Small intestine (tissue), 7 donors: ENCODE measurements around the gene LASP1NB.
A peak's percentile ranks its signal among the peaks of the same experiment; 100 is the strongest.

Experiments
- DNase-seq, 2 donors: peaks; one replicate each; pipeline versions ENCODE4 v3.0.0 to v3.0.0-alpha.2; 2013
- FAIRE-seq: peaks from 2 replicates; lab custom pipeline; 2012; peaks lifted over from hg19 to GRCh38; lab: Jason Lieb, UNC
- H3K27ac ChIP-seq, 3 donors: one replicate each; pipeline ENCODE4 v1.5.1; 2013; ENCODE audit warnings: low read length in 2 of 3, mild to moderate bottlenecking in 2 of 3, control low read depth in 1 of 3, inconsistent platforms in 1 of 3, low read depth in 1 of 3, moderate library complexity in 1 of 3
- H3K27me3 ChIP-seq, 3 donors: one replicate each; pipeline ENCODE4 v1.6.1; 2013; ENCODE audit warnings: low read length in 3 of 3, inconsistent platforms in 1 of 3; ENCODE audit not compliant: control insufficient read depth in 3 of 3, insufficient read depth in 3 of 3
- H3K36me3 ChIP-seq, 3 donors: one replicate each; pipeline ENCODE4 v1.6.1; 2013; ENCODE audit warnings: low read length in 3 of 3, inconsistent platforms in 1 of 3, low read depth in 1 of 3, mild to moderate bottlenecking in 1 of 3, moderate library complexity in 1 of 3; ENCODE audit not compliant: control insufficient read depth in 3 of 3, insufficient read depth in 2 of 3
- H3K4me1 ChIP-seq, 3 donors: one replicate each; pipeline ENCODE4 v1.6.1; 2013; ENCODE audit warnings: low read length in 2 of 3, inconsistent platforms in 1 of 3, low read depth in 1 of 3, mild to moderate bottlenecking in 1 of 3, moderate library complexity in 1 of 3; ENCODE audit not compliant: control insufficient read depth in 3 of 3, insufficient read depth in 2 of 3
- H3K4me3 ChIP-seq, 3 donors: one replicate each; pipeline ENCODE4 v1.5.1; 2013; ENCODE audit warnings: low read length in 3 of 3, control low read depth in 1 of 3, inconsistent platforms in 1 of 3, low read depth in 1 of 3, mild to moderate bottlenecking in 1 of 3, moderate library complexity in 1 of 3
- H3K9me3 ChIP-seq, 2 donors: one replicate each; pipeline ENCODE4 v1.6.1; 2013; ENCODE audit warnings: low read depth in 1 of 2, low read length in 1 of 2; ENCODE audit not compliant: control insufficient read depth in 2 of 2, insufficient read depth in 1 of 2
- WGBS, 3 donors: extraction: QIAGEN DNeasy Blood & Tissue Kit; methylation state at CpG; one replicate each; pipeline ENCODE4 v1.1.7; 2013; 5-methylcytosine and 5-hydroxymethylcytosine counted together
- donor health status: healthy with polysubstance abuse.
- donor health status: control.
- donor health status: control.
- donor health status: Bipolar disorder and iron deficiency.
- donor health status: healthy.

Gene LASP1NB

GRCh38 chr17:38918129-38918913 lies 7.1 kb upstream of the LASP1NB start:
- H3K4me1 ChIP-seq: peaks cover 6 to 28% (median 6%) of the 10 kb centered on the region in 3 donors
- FAIRE-seq: no peak
- no peak overlapping the region for H3K27ac ChIP-seq
- H3K4me3 ChIP-seq: no peak overlapping the region
- no peaks in the 10 kb centered on the region for H3K9me3 ChIP-seq
- WGBS, 3 donors: 81 to 87% (median 84%) methylated on average over 37 of the region's 37 CpGs
- DNase-seq: no peak
- peaks cover 15 to 90% (median 35%) of the 10 kb centered on the region in 3 donors for H3K36me3 ChIP-seq
- H3K27me3 ChIP-seq: no peaks in the 10 kb centered on the region

DNA sequence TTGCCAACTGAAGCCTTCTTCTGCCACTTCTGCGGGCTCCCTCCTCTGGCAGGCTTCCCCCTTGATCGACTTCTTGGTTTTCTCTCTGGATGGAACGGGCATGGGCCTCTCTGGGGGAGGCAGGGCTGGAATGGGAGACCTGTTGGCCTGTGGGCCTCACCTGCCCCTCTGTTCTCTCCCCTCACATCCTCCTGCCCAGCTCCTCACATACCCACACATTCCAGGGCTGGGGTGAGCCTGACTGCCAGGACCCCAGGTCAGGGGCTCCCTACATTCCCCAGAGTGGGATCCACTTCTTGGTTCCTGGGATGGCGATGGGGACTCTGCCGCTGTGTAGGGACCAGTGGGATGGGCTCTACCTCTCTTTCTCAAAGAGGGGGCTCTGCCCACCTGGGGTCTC lies 6.5 kb upstream of the LASP1NB start:
- Histone ChIP-seq H3K36me3 (peaks cover 15 to 84% (median 35%) of the 10 kb centered on the region in 3 donors), H3K27ac (no peak overlapping the region), H3K9me3 (no peaks in the 10 kb centered on the region), H3K4me3 (no peak overlapping the region), H3K4me1 (peaks cover 5 to 26% (median 6%) of the 10 kb centered on the region in 3 donors), H3K27me3 (no peaks in the 10 kb centered on the region)
- 89 to 95% (median 94%) methylated on average over 5 of the region's 5 CpGs for WGBS, 3 donors
- FAIRE-seq (no peak), DNase-seq (no peak)

DNA sequence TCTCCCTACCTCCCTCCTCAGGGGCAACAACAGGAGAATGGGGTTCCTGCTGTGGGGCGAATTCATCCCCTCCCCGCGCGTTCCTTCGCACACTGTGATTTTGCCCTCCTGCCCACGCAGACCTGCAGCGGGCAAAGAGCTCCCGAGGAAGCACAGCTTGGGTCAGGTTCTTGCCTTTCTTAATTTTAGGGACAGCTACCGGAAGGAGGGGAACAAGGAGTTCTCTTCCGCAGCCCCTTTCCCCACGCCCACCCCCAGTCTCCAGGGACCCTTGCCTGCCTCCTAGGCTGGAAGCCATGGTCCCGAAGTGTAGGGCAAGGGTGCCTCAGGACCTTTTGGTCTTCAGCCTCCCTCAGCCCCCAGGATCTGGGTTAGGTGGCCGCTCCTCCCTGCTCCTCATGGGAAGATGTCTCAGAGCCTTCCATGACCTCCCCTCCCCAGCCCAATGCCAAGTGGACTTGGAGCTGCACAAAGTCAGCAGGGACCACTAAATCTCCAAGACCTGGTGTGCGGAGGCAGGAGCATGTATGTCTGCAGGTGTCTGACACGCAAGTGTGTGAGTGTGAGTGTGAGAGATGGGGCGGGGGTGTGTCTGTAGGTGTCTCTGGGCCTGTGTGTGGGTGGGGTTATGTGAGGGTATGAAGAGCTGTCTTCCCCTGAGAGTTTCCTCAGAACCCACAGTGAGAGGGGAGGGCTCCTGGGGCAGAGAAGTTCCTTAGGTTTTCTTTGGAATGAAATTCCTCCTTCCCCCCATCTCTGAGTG lies 5.9 kb upstream of the LASP1NB start:
- Histone ChIP-seq H3K4me1 (peaks cover 2 to 21% (median 6%) of the 10 kb centered on the region in 3 donors), H3K4me3 (no peak overlapping the region), H3K27ac (no peak overlapping the region), H3K9me3 (no peaks in the 10 kb centered on the region), H3K27me3 (no peaks in the 10 kb centered on the region), H3K36me3 (peaks cover 15 to 78% (median 35%) of the 10 kb centered on the region in 3 donors)
- WGBS, 3 donors: 93 to 98% (median 97%) methylated on average over 16 of the region's 16 CpGs
- no peak for DNase-seq
- FAIRE-seq: no peak

DNA sequence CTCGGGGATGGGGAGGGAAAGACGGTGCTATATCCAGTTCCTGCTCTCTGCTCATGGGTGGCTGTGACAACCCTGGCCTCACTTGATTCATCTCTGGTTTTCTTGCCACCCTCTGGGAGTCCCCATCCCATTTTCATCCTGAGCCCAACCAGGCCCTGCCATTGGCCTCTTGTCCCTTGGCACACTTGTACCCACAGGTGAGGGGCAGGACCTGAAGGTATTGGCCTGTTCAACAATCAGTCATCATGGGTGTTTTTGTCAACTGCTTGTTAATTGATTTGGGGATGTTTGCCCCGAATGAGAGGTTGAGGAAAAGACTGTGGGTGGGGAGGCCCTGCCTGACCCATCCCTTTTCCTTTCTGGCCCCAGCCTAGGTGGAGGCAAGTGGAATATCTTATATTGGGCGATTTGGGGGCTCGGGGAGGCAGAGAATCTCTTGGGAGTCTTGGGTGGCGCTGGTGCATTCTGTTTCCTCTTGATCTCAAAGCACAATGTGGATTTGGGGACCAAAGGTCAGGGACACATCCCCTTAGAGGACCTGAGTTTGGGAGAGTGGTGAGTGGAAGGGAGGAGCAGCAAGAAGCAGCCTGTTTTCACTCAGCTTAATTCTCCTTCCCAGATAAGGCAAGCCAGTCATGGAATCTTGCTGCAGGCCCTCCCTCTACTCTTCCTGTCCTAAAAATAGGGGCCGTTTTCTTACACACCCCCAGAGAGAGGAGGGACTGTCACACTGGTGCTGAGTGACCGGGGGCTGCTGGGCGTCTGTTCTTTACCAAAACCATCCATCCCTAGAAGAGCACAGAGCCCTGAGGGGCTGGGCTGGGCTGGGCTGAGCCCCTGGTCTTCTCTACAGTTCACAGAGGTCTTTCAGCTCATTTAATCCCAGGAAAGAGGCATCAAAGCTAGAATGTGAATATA lies 4.8 kb upstream of the LASP1NB start:
- H3K27ac ChIP-seq: peak overlapping the region in 1 of 3 donors; percentile 17
- H3K4me1 ChIP-seq: peaks cover 2 to 9% (median 6%) of the 10 kb centered on the region in 3 donors
- H3K36me3 ChIP-seq: peaks cover 12 to 67% (median 31%) of the 10 kb centered on the region in 3 donors
- H3K27me3 ChIP-seq: no peaks in the 10 kb centered on the region
- 66 to 69% (median 67%) methylated on average over 9 of the region's 9 CpGs for WGBS, 3 donors
- no peak for FAIRE-seq
- H3K9me3 ChIP-seq: no peaks in the 10 kb centered on the region
- no peak overlapping the region for H3K4me3 ChIP-seq
- DNase-seq: no peak

DNA sequence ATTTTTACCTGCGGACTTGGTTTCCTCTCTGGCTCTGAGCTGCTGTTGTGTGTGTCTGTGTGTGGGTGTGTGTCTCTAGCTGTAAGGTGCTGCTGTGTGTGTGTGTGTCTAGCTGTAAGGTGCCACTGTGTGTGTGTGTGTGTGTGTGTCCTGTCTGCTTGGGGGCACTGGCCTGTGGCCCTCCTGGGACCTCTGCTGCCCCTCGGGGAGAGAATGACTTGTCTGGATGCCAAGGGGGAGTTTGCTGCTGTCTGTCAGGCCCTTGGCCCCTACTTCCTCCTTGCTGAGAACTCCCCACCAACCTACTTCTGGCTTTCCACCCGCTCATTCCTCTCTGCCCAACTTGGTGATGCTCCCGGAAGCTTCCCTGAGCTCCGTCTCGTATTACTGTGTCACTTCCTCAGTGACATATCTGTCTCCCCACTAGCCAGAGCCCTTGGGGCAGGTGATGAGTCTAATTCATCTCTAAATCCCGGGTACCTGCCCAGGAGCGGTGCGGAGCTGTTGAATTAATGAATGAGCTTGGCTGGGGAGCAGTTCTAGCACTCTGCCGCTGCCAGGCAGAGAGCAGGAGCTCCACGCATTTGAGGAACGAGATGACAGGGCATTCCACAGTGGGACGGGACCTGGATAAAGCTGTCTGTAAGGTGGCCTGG lies 3.5 kb upstream of the LASP1NB start:
- no peak overlapping the region for H3K4me3 ChIP-seq
- peaks cover 0 to 6% (median 2%) of the 10 kb centered on the region in 3 donors for H3K4me1 ChIP-seq
- no peaks in the 10 kb centered on the region for H3K27me3 ChIP-seq
- DNase-seq: no peak
- no peak for FAIRE-seq
- peak overlapping the region in 1 of 3 donors; percentile 33 for H3K27ac ChIP-seq
- peaks cover 10 to 54% (median 24%) of the 10 kb centered on the region in 3 donors for H3K36me3 ChIP-seq
- H3K9me3 ChIP-seq: no peaks in the 10 kb centered on the region
- WGBS, 3 donors: 72 to 82% (median 72%) methylated on average over 13 of the region's 13 CpGs

DNA sequence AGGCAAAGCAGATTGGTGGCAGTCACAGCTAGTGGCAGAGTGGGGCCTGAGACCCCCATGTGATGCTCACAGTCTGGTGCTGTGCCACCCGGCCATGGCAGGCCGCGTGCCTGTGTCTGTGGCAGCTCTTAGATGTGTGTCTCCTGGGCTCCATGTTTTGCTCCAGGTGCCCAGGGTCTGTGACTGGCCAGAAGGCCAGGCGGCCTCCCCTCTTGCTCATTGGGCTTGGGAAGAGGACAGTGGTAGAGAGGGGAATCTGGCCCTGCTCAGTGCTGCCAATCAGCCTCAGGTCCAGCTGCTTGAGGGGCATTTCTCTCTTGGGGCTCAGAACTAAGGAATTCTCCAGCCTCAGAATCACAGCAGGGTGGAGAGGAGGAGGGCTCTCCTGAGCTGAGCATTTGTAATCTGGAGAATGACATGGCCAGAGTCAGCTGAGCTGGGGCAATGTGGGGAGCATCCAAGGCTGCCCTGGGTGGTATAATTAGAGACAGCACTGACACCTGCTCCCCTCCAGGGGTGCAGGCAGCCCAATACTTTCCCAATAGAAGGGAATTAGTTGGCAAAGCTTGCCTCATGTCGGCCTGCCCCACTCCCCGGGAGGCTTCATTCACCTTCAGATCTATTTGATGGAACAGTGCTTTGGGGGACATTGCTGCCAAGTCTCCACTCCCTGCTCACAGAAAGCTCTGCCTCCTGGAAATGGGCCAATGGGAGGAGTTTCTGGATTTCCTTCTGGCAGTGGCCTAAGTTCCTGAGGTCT lies 2.7 kb upstream of the LASP1NB start:
- Histone ChIP-seq H3K4me1 (peaks cover 0 to 6% (median 0%) of the 10 kb centered on the region in 3 donors), H3K27me3 (no peaks in the 10 kb centered on the region), H3K36me3 (peaks cover 8 to 47% (median 19%) of the 10 kb centered on the region in 3 donors), H3K27ac (peak overlapping the region; percentile 4 to 33 (median 24)), H3K4me3 (no peak overlapping the region), H3K9me3 (no peaks in the 10 kb centered on the region)
- 51 to 66% (median 64%) methylated on average over 6 of the region's 6 CpGs for WGBS, 3 donors
- DNase-seq (peak; percentile 55 to 78), FAIRE-seq (no peak)

DNA sequence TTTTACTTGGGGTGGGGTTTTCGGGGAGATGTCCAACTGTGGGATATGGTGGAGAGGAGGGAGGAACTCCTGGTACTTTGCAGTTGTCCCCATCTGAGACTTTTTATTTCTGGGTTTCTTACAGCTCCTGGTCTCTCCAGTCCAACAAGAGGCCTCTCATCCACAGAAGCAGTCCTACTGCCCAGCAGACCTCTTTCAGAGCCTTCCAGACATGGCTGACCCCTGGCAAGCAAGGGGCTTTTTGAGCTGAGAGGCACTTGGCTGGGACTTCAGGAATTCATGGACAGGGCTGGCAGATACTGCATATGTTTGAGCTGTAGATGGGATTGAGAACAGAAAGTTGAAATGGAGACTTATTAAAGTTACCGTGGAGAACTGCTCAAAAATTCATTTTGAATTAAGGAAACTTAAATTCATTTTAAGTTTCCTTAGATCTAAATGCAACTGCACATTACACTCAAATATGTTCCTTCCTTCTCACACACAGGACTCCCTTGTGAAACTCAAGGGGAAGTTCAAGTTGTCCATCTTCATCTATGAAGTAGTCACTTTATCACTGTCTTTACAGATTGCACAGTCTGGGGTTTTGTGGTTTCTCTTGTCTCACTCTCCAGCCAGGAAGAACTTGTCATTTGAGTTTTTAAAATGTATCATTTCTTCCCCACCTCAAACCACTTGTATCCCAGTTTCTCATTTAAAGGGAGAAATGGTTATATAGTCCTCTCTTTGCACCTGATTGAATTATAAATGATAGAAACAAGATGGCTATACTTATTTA lies 1.1 kb downstream of the LASP1NB start:
- FAIRE-seq: no peak
- H3K27ac ChIP-seq: peak overlapping the region in 1 of 3 donors; percentile 72
- H3K4me1 ChIP-seq: peaks cover 0 to 6% (median 0%) of the 10 kb centered on the region in 3 donors
- H3K27me3 ChIP-seq: no peaks in the 10 kb centered on the region
- 61 to 77% (median 66%) methylated on average over 2 of the region's 2 CpGs for WGBS, 3 donors
- H3K36me3 ChIP-seq: peaks cover 0 to 10% (median 0%) of the 10 kb centered on the region in 3 donors
- H3K4me3 ChIP-seq: no peak overlapping the region
- H3K9me3 ChIP-seq: no peaks in the 10 kb centered on the region
- DNase-seq: no peak
